HG02938 (cell line): ENCODE data around the gene DCAF11.
"Not testable (repeated sequence)": the region's sequence is repeated elsewhere in the genome, so short reads cannot be mapped to it uniquely, and the experiment has no call there.

Experiments
- ATAC-seq: cut with Tn5 transposase; IDR thresholded peaks from one replicate; pipeline ENCODE4 v1.9.1; 2021; ENCODE audit warnings: mild to moderate bottlenecking, moderate library complexity; ENCODE audit not compliant: unreplicated experiment

DCAF11 gene

DNA sequence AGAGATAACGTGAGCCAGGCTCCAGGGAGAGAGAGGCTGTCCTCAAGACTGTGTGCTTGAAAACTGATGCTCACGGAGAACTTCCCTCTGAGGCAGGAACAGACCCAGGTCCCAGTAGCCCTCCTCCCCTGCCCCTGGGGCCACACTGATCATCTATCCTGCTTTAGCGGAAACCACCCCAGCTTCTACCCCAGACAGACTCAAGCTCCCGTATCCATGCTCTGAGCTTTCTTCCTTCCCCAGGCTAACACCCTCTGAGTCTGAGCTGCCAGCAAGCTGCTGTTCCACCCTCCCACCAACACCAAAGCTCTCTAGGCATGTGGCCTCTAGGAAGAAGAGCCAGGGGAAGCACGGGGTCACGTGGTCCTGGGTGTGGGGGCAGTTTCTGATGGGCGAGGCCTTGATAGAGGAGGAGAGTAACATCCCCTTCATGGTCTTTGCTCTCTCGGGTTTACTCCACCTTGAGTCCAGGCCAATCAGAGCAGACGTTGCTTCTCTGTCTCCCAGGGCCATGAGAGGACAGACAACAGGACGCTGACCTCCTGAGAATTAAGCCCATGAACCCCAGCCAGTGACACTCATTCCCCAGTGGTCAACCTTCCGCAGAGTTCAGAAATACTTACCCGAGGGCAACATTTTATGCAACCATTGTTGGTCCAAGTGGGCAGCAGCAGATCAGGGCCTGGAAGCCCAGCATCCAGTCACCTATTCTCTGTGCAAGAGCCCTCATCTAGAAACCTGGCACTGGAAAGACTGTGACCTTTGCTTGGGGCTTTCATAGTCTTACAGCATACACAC, 19.1 kb upstream of the DCAF11 start:
- peak; percentile 74 for ATAC-seq

DNA sequence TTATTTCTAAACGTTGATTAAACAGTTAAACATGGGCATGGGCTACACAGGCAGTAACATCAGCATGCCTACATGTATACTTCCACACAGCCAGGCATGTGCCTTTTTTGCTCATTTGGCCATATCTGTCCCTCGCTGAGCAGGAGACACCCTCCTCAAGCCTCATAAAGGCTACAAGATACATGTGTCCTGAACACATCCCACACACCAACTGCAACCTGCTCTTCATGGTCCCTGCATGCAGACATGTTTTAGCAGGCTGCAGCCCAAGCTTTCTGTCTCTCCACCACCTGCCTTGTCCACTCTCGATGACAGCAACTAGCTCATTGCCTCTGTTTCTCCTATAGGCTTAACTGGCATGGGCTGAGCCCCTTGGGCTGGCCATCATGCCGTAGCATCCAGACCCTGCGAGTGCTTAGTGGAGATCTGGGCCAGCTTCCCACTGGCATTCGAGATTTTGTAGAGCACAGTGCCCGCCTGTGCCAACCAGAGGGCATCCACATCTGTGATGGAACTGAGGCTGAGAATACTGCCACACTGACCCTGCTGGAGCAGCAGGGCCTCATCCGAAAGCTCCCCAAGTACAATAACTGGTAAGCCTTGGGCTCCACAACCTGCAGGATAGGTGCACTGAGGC, 17.9 kb upstream of the DCAF11 start:
- ATAC-seq, result no peak

DNA sequence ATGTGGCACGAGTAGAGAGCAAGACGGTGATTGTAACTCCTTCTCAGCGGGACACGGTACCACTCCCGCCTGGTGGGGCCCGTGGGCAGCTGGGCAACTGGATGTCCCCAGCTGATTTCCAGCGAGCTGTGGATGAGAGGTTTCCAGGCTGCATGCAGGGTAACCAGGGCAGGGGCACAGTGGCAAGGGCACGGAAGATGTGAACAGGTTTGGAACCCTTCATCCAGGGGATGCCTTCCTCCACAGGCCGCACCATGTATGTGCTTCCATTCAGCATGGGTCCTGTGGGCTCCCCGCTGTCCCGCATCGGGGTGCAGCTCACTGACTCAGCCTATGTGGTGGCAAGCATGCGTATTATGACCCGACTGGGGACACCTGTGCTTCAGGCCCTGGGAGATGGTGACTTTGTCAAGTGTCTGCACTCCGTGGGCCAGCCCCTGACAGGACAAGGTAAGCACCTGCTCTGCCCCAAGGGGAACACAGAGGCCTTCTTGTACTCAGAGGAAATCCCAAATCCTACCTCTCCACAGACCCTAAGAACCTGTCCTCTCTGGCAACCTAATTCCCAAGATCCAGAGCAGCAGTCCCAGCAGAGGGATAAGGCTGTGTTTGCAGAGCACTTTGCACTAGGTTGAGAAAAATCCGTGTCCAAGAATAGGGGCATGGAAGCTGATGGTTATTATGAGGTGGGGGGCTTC, 16.2 kb upstream of the DCAF11 start:
- no peak for ATAC-seq

DNA sequence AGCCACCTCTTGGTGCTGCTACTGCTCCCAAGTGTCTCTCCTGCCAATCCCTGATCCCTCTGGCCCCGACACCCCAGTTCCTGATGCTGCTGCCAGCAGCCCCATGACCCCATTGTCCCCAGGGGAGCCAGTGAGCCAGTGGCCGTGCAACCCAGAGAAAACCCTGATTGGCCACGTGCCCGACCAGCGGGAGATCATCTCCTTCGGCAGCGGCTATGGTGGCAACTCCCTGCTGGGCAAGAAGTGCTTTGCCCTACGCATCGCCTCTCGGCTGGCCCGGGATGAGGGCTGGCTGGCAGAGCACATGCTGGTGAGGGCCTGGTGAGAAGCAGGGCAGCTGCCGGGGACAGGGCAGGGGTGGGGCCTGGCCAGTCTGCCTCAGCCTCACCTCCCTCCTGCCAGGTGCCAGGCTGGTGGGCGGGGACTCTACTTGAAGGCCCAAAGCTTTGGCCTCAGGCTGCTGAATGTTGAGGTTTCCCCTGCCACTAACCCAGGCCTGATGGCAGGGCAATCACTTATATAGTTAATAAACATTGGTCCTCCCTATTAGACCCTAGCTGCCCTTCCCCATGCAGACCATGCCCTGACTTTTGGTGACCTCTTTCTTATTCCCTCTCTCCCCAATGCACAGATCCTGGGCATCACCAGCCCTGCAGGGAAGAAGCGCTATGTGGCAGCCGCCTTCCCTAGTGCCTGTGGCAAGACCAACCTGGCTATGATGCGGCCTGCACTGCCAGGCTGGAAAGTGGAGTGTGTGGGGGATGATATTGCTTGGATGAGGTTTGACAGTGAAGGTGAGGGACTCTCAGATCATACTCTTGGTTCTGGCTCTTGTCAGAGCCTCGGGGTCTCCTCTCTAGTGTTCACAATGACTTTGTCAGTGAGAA, 15.4 kb upstream of the DCAF11 start:
- no peak for ATAC-seq

DNA sequence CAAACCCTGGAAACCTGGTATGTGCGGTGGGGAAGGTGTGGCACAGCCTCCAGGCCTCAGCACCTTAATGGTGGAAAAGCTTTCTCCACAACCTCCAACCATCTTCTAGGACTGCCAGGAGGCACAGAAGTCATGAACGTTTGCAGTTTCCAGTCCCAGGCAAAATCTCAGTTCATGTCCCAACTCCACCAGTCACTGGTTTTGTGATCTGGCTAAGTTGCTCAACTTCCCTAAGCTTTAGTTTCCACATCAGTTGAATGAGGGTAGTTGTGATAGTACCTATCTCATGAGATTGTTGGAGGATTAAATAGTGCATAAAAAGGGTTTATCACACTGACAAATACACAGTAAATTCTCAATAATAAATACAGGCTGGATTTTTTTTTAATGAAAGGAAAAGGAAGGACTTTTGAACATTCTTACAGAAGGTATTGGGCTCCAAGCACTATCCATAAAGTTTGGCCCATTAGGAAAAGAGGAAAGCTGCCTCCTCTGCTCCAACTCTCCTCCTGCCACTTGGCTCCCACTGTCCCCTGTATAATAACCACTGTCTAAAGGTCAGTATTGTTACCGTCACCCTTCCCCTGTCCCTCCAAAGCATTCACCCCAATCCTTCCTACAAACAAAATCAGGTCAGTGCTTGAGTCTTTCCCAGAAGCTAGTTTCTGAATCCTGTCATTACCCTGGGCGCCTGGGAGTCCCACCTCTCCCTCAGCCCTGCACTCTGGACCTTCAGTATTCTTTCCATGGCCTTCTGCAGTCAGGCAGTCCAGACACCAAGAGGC, 14.2 kb upstream of the DCAF11 start:
- ATAC-seq, result no peak

DNA sequence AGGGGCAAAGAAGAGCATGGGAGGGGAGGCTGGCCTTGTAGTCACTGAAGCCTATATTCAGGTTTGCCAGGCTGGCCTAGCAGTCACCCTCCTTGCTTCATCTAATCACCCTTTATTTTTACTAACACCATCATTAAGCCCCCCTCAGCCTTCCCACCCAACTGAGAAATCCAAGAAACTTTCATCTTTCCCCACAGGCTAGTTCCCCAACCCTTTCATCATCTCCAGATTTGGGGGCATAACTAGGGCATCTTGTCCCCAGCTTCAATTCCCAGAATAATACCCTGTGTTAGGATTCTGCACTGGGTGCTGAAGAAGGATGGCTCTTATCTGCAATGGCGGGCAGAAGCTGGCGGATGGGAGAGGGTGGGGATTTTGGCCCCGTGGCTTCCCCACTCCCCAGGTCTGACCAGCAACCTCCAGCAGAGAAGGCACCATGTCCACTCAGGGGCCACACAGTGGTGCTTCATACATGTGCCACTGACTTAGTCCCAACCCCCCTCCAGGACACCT, 13.5 kb upstream of the DCAF11 start:
- no peak for ATAC-seq

DNA sequence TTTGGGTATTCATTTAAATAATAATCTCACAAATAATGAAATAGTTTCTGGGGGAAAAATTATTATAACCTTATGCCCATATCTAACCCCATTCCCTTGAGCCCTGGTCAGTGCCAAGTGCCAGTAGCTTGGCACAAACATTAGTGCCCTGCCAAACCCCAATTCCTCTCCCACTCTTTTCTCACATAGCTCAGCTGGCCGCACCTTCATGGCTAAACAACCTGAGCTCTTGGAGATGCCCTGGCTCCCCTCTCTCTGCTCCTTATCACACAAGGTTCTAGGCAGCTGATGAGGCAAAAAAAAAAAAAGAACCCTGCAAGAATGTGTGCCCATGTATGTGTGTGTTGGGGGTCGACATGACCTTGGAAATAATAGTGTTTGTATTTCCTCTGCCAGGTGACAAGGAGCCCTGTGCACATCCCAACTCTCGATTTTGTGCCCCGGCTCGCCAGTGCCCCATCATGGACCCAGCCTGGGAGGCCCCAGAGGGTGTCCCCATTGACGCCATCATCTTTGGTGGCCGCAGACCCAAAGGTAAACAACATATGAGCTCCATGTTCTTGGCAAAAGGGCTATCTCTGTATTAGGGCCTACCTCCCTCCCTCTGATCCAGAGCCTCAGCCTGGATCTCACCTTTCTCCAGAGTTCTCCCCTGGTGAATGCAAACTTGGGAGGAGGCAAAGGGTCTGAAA, 12.1 kb upstream of the DCAF11 start:
- no peak for ATAC-seq

DNA sequence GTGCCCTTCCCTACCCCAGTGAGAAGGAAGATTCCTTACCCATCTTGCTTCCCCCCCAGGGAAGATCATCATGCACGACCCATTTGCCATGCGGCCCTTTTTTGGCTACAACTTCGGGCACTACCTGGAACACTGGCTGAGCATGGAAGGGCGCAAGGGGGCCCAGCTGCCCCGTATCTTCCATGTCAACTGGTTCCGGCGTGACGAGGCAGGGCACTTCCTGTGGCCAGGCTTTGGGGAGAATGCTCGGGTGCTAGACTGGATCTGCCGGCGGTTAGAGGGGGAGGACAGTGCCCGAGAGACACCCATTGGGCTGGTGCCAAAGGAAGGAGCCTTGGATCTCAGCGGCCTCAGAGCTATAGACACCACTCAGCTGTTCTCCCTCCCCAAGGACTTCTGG, 11.1 kb upstream of the DCAF11 start:
- ATAC-seq, result no peak

DNA sequence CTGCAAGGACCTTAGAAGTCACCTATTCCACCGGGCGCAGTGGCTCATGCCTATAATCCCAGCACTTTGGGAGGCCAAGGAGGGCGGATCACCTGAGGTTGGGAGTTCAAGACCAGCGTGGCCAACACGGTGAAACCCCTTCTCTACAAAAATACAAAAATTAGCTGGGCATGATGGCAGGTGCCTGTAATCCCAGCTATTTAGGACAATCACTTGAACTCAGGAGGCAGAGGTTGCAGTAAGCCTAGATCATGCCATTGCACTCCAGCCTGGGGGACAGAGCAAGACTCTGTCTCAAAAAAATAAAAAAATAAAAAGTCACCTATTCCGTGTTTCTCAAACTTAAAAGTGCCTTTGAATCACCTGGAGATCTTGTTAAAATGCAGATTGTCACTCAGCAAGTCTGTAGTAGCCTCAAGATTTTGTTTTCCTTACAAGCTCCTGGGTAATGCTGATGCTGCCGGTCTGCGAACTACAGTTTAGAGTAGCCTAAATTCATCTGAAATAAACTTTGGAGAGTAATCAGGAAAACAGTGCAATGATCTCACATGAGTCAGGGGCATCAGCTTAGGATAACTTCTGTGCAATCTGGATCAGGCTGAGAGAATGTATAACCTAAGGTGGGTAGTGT, 8.9 kb upstream of the DCAF11 start:
- not testable (repeated sequence) for ATAC-seq

DNA sequence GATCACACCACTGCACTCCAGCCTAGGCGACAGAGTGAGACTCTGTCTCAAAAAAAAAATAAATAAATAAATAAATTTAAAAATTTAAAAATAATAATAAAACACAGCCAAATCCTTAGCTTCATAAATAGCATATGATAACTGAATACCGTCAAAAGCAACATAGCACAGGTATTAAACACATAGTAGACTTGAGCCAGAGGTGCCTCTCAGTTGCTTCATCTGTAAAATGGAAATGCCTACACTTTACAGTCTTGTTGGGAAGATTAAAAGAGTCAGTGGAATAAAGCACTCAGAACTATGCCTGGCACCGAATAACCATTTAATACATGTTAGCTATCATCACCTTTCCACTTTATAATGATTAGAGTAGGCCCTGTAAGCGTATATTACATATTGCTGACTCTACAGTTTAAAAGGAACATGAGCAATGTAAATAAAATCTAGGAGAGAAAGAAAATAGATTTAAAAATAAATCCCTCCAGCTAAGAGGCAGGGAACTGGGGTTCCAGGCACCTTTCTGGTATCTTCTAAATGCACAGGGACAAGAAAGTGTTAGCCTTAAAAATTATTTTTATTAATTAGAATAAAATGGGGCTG, 7.8 kb upstream of the DCAF11 start:
- no peak for ATAC-seq

DNA sequence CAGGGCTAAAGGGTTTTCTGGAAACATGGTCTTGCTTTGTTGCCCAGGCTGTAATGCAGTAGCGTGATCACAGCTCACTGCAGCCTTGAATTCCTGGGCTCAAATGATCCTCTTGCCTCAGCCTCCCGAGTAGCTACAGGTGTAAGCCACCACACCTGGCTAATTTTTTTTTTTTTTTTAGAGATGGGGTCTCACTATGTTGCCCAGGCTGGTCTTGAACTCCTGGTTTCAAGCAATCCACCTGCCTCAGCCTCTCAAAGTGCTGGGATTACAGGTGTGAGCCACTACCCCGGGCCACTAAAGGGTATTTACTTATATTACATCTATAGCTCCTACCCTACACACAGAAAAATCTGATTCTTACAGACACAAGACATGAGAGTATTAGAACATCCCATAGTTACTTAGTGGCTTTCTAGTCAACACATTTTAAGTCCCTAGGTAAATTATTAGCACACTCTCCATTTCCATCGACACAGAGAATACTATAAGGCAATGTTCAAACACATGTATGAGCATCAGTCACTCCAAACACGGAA, 6.2 kb upstream of the DCAF11 start:
- no peak for ATAC-seq

DNA sequence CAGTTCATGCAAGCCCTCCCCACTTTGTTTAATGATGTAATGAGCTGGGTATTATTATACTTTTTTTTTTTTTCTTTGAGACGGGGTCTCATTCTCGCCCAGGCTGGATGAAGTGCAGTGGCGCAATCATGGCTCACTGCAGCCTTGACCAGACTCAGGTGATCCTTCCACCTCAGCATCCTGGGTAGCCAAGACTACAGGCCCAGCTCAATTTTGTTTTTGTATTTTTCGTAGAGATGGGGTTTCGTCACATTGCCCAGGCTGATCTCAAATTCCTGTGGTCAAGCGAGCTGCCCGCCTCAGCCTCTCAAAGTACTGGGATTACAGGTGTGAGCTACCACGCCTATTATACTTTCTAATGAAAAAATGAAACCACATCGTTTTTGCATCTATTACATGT, 4.5 kb upstream of the DCAF11 start:
- ATAC-seq, result no peak

DNA sequence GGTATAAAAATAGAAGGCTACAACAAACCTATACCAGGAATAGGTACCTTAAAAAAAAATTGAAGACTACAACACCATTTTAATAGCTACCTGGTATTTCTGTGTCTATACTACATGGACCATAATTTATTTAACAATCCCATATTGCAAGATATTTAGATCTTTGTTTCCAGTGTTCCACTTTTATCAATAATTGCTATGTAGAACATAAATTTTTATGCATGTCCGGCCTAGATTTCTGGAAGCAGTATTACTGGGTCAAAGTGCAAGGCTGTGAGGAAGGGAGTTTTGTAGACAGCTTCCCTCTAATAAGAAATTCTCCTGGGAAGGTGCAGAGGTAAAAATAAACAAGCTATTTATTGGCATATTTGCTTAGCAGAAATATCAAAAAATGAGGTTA, 4.1 kb upstream of the DCAF11 start:
- ATAC-seq, result no peak

DNA sequence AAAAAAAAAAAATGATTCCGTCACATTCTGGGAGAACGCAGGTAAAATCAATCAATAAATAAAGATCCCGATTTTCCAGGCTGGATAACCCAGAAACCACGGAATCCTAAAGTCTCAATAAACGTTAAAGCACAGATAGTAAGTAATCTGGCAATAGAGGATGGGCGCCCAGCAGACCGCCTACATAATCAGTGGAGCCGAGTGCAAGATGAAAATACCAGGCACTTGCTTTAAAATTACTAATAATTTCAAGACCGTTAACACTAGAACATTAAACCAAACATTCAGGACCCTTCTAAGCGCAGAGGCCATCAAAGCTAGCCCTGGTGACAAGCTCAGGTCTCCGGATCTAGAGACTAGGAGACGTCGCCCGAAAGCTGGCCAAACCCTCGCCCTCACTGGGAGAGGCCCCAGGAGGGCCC, 1.2 kb upstream of the DCAF11 start:
- ATAC-seq, result no peak

DNA sequence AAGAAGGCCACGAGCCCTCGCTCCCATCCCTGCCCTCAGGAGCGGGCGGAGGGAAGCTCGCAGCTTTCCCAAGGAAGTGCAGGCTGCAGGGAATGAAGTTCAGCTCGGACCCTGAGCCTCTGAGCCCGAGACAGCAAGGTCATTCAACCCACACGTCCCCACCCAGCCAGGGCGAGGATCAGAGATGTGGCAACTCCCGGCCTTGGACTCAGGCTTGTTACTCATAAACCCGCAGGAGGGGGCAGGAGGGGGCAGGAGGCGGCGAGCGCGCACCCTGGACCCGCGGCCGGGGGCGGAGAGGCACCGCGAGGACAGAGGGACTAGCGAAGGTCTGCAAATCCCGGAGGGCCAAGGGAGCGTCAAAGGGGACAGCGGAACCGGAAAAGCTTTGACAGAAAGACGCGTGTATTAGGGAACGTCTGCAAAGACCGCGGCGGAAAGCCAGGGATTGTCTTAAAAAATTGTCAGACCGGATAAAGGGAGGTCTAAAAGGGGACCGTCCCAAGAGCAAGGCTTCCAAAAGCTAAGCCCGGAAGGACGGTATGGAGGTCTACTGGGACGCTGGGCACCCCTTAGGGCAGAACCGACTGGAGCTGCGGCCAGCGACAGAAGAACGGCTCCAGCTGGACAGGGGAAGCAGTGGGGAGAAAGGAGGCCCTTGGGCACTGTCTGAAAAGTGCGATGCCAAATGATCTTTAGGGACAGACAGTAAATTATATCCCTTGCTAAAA, 611 bp upstream of the DCAF11 start:
- ATAC-seq, result peak; percentile 15

DNA sequence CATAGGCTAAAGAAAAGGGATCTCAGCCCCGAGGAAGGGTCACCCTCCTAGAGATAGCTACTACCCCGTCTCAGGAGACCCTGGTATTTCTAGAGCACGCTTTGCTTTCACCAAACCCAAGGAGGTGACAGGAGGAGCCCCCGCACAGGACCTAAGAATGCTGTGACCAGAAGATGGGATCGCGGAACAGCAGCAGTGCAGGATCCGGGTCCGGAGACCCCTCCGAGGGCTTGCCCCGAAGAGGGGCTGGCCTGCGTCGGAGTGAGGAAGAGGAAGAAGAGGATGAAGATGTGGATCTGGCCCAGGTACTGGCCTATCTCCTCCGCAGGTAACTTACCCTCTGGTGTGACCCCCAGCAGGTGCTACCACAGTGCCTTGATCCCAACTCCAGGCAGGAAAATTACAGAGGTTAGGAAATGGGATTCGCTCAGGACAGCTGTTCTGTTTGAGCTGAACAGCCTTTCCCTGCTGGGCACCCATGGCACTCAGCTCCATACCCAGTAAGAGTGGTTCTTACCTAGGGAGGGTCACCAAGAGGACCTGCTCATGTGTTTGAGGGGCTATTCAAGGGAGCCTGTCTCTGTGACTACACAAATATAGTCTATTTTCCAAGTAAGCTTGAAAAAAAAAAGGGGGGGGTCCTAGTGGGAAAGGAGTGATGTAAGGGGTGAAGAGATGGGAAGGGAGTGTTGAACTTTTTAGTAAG, 998 bp downstream of the DCAF11 start:
- ATAC-seq, result no peak
